CD4-positive, alpha-beta T cell treated with Interleukin-15 for 4 hours (primary cell): ENCODE results near the gene ACSS2.

Source experiments
- DNase-seq: peaks from one replicate; pipeline ENCODE4 v3.0.0-alpha.2; 2020; ENCODE audit warnings: low spot score

Gene ACSS2

DNA sequence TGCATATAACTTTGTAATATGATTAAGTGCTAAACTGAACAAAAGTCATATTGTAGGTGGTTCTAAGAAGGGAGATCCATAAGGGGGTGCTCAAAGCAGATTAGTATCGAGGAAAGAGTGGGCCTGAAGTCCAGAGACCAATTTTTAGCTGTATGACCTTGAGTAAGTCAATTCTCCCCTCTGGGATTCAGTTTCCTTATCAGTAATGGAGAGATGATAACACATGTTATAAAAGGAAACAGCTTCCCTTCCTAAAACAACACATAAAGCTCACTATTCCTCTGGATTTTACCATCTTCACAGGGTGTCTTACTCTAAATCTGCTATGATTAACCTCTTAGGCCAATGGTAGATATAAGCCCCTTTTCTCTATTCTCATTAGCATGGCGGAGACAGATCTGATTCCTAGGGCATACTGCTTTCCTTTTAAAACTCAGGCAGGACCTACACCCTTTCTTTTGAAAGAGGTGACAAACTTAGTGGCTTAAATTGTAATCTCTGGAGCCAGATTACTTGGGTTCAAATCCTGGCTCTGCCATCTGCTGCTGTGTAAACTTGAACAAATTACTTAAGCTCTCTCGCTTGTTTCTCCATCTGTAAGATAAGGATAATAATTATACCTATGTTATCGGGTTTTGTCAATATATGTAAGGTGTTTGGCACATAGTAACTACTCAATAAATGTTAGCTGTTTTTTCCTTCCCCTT is 39.5 kb downstream of the ACSS2 start:
- DNase-seq, result no peak

DNA sequence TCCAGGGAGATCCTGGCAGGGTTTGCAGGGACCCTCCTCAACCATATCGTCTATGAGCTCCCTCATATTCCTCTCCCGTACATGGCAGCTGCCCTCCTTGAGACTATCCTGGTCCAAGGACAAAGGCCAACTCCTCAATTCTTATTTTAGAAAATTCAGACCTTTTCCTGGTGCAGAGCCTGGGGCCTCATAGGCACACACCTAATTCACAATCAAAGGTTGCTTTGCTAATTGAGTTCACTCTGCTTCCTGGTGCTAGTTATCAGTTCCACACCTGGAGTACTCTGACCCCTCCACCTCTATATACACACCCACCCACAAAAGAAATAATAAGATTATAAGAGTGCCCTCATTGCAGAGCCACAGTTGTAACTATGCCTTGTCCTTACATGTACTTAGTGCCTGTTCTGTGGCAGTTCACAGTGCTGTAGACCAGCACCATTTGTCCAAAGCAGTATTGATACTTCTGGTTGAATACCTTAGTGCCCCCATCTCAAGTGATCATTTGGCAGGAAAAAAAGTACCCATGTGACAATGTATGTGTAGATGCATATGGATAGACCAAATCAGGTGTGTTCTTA is 40.5 kb downstream of the ACSS2 start:
- no peak for DNase-seq

DNA sequence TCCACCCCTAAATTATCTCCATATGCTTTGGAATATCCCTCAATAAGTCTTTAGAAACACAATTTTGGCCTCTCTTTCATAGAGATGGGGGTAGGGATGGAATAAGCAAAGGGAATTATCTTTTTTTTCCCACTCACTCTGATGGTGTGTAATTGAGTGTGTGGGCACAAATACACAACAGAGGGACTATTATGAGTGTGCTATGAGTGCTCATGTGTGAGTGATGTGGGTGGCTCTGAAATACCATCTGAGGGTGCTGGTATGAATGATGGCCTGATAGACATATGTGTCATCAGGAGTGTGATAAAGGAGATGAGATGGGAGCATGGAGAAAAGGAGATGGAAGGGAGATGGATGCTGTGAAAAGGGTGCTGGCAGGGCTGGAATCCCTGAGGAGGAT is 43.6 kb downstream of the ACSS2 start:
- no peak for DNase-seq

DNA sequence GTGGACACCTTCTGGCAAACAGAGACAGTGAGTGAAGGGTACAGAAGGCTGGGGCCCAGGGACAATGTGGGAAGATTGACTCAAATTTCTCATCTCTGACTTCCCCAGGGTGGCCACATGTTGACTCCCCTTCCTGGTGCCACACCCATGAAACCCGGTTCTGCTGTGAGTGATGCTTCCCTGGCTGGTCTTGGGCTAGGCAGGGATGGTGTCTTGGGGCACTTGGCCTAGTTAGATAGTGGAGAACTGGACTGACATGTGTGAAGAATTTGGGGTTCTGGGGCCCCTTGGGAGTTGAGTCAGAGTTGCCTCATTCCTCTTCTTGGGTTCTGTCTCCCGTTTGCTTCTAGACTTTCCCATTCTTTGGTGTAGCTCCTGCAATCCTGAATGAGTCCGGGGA is 45.0 kb downstream of the ACSS2 start:
- no peak for DNase-seq

DNA sequence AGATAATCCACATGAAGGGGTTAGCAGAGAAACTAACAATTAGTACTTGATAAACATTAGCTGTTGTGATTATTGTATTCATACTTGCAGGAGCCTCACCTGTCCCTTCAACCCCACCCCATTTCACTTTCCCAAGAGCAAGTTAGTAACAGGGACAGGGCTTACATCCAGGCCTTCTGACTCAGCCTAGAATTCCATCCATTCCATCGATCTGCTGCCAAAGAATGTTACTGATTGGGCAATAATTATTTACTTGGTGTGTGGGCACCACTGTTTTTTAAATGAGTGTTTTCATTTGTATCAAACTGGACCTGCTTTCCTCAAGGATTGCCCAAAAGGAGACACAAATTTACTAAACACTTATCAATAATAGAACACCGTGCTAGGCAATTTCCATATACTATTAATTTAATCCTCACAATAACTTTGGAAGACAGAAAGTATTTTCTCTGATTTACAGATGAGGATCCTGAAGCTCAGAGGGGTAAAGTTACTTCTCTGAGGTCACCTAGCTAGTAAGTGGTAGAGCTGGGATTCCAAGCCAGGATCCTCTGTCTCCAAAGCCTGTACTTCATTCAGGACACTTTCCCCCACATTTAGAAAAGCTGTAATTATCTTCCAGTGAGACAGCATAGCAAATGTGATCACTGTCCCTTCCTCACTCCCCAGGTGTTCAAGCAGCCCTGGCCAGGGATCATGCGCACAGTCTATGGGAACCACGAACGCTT is 46.4 kb downstream of the ACSS2 start:
- DNase-seq, result no peak

DNA sequence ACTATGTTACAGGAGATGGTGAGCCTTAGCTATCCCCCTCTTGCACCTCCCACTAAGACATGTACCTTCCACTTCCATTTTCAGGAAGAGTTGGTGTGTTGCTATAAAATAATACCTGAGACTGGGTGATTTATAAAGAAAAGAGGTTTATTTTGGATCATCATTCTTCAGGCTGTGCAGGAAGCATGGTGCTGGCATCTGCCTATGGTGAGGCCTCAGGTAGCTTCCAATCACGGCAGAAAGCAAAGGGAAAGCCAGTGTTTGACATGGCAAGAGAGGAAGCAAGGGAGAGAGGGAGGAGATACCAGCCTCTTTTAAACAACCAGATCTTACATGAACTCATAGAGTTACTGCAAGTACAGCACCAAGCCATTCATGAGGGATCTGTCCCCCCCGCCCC is 47.0 kb downstream of the ACSS2 start:
- DNase-seq, result no peak

DNA sequence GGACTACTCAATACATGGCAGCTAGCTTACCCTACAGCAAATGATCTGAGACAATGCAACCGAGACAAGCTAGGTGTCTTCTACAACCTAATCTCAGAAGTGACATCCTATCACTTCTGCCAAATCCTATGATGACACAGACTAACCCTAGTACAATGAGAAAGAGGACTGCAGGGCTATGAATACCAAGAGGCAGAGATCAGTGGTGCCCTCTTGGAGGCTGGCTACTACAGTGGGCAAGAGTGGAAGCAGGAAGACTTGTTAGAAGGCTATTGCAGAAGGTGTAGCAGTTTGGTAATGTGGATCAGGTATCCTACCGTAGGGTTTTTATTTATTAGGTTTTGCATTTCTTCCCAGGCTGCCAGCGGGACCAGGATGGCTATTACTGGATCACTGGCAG is 48.9 kb downstream of the ACSS2 start:
- DNase-seq, result no peak

DNA sequence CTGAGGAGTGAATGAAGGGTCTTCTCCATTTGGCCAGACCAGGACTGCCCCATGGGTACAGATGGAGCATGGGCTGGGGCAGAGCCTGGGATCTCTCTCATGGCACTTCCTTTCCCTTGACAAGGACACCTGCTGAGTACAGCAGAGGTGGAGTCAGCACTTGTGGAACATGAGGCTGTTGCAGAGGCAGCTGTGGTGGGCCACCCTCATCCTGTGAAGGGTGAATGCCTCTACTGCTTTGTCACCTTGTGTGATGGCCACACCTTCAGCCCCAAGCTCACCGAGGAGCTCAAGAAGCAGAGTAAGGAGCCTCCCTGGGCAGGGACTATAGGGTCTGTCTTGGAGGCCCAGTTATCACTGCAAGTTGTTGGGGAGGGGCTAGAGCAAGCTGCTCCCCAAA is 49.6 kb downstream of the ACSS2 start:
- DNase-seq, result no peak

DNA sequence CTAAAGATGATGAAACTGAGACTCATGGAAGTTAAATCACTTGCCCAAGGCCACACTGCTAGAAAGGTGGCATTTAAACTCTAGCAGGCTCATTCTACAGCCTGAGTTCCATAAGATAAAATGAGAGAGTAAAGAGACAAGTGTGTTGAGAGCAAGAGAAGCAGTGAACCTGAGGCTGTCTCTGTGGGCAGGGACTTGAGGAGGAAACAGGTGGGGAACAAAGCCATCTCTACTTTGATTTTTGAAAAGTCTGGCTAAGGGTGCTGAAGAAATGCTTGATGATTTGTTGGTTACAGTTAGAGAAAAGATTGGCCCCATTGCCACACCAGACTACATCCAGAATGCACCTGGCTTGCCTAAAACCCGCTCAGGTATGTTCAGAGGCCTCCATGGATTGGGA is 50.2 kb downstream of the ACSS2 start:
- no peak for DNase-seq

DNA sequence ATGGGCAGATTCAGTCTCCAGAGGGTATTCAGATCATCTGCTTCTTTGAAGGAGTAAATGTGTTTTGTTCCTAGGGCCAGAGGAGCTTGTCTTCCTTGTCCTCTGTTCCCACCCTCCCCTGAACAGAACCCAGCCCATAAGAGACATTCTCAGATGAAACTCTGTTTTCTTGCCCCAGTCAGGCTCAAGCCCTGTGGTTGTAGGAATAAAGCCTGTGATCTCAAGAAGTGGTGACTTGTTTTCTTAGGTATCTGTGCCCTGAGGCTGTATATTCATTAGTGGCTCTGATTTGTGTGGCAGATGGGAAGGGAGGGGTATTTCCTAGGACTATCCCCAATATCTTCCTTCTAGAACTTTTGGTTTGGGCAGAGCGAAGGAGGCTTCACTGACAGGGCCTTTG is 51.3 kb downstream of the ACSS2 start:
- no peak for DNase-seq

DNA sequence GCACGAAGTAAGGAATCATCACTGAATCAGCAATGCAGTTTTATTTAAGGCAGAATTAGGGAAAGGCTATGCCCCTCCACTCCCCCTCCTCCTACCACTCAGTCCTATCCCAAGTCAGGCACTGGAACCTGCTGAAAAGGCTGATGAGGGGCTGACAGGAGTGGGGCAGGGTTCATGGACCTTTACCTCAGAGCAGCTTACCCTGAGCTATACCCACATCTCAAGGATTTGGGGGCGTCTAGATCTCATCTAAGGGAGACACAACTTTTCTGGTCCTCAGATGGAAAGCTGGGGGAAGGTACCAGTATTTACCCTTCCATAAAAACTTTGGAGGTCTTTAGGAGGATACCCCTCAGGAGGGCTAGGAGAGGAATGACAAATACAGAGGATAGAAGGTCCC is 52.0 kb downstream of the ACSS2 start:
- DNase-seq, result no peak

DNA sequence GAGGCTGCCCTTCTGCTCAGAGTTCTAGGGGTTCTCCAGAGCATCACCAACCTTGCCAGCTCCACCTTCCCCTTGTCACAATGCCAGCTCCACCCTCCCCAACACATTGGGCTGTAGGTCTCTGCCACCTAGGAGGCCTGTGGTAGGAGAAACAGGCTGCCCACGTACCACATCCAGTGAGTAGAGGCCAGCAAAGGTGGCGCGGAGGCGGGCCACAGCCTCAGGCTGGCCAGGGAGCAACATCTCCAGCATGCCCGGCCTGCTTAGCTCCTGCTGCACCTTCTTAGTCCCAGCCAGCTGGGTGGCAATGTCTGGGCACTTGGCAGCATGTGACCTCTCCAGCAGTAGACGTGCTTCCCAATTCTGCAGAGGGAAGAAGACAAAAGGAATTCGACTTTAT is 55.4 kb downstream of the ACSS2 start:
- no peak for DNase-seq

DNA sequence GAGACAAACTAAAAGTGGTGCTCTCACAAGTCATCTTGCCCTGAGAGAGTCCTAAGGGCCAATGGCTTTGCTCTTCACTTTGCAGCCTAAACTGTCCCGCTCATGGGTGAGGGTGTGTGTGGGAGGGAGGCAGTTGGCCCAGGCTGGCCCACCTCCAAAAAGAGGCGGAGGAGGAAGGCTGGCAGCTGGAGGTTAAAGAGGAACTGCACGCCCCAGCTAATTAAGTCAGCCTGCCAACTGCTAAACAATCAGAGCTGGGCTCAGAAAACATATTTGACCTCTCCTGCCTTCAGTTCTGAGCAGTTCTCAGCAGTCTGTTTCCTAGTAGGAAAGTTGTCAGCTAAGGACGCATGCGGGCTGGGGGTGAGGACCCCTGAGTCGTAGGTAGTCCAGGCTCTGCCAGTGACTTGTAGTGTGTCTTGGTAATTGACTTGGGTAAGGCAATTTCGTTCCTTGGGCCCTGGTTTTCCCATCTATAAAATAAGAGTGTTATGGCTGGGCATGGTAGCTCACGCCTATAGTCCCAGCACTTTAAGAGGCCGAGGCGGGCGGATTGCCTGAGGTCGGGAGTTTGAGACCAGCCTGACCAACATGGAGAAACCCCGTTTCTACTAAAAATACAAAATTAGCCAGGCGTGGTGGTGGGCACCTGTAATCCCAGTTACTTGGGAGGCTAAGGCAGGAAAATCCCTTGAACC is 62.2 kb downstream of the ACSS2 start:
- DNase-seq, result no peak

DNA sequence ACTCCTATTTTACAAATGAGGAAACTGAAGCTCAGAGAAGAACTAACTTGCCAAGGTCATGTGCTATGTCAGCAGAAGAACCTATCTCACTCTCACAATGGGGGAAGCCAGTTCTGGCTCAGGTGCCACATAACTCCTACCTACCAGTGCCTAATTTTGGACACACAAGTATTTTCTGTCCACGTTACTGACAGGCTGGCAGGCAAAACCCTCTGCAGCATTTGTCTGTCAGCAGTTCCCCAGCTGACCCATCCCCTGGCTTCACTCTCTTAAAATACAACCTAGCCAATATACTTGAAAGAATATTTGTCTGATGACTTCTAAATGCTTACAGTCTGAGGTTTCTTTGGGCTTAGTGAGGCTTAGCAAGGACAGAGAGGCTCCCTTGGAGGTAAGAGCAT is 63.7 kb downstream of the ACSS2 start:
- DNase-seq, result no peak

DNA sequence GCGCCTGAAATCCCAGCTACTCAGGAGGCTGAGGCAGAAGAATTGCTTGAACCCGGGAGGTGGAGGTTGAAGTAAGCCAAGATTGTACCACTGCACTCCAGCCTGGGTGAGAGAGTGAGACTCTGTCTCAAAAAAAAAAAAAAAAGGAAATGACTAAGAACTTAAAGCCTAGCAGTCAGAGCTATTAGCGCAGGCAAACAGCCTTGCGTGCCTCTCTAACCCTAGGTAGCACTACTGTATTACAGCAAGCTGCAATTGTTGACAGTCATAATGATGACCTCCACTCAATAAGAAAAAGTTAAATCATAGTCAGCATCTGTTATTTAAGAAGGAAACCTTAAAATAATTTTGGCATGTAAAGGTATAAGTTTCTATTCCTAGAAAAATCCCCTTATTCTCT is 64.8 kb downstream of the ACSS2 start:
- no peak for DNase-seq

DNA sequence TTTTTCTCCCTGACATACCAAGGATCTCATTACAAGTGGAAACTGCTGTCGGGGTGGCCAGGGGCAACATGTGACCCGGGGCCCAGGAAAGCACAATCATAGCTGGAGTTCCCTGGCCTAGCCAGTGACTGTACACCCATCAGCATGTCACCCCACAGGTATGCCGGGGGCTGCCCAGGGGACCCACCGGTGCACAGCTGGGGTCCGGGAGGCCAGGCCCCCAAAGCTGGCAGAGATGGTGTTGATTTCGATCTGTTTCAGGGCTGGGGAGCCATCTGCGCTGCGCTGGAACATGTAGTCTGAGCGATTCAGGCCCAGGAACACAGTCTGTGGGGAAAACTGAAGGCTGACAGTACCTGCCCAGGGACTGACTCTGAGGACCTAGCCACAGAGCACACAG is 65.9 kb downstream of the ACSS2 start:
- no peak for DNase-seq

DNA sequence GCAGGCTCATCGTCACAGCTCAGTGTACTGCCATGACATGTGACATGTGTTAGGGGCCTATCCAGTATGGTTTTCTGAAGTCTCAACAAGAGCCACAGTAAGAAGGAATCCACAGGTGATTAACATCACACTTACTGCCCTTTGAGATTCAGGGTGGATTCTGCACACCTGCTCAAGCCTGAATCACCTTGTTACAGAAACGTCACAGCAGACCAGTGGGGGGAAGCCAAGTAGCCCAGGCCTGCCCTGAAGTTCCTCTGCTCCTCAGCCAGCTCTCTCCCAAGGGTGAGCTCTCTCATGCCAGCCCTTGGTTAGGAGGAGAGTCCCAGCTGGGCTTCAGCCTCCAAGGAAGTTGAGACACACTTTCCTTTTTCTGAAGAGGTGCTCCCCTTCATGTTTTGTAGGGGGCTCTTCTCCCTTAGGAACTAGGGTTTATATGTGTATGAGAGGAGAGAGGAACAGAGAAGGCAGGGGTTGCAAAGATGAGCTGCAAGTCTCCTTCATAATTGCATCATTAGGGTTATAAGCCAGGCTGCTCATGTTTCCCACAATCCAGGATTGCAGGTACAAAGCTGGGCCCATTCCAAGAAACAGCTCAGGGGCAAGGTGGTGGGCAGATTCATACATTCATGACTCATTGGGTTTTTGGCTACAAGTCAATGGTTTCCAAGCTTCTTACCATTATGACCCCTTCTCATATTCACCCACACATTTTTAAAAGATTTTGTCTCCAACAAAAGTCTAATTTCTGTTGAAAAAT is 67.6 kb downstream of the ACSS2 start:
- DNase-seq, result no peak

DNA sequence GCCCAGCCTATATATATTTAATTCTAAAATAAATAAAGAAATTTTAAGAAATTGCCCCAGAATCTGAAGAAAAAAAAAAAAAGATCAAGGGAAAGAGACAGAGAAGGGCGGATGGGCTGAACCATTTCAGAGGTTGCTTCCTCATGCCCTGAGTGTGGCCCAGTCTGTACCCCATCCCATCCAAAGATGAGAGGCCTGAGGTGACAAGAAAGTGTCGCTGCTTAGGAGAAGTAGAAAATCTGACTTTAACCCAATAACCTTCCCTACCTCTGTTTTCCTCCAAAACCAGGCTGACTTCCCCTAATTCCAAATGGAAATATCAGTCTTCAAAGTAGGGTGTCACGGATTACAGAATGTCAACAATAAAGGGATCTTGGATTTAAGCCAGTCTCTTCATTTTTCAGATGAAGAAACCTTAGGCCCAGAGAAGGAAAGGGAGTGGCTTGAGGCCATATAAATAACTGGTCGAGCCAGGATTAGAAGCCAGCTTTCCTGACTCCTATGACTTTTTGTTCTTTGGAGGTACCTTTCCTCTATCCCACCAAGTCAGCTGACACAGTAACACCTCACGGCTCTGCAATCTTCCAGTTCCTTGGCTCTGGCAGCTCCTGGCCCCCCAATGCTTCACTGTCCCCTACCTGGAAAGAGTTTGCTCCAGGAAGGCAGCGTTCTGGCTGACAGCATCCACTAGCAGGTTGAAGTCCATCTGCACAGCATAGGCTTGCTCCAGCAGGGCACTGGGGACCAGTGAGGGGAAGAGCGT is 69.1 kb downstream of the ACSS2 start:
- no peak for DNase-seq

DNA sequence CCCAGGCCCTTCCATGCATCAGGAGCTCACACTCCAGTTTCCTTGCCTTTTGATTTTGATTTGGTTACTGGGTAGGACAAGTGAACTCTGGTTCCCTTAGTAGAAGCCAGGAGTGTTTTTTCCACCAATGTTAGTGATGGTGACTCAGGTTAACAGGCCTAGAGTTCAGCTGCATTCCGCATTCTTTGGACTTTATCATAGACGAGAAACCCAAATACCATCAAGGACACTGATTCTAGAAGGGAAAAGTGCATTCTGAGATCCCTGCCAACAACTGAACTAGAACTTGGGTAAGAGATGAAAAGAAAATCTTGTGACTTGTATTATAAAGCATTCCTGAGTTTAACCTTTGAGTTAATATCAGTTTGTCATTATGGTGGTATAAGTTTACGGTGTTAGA is 70.2 kb downstream of the ACSS2 start:
- DNase-seq, result no peak

DNA sequence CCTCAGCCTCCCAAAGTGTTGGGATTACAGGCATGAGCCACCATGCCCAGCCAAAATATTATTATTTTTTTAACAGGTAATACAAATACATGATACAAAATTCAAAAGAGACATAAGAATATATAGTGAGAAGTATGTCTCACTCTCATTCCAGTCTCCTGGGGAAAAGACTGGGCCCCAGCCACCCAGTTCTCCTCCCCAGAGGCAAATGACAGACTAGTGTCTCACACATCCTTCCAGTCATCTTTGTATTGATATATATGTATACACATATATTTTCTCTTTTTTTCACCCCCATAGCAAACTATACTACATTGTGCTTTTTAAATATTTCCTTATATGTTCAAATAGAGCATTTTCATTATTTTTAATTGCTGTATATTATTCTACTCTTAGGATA is 70.9 kb downstream of the ACSS2 start:
- no peak for DNase-seq

DNA sequence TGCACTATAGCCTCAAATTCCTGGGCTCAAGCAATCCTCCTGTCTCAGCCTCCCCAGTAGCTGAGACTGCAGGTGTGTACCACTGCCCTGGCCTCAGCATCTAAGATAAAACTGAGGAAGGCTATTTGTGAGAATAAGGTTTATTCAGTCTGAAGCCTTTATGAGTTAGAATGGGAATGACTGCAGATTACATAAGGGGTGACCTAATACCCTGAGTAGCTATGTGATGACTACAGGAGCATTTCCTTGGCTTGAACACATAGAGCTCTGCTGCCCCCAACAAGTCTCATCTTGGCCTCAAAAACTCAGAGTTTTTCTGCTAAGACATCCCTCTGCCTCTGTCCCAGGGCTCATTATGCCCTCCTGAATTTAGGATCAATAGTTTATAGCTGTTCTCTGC is 71.6 kb downstream of the ACSS2 start:
- DNase-seq, result no peak

DNA sequence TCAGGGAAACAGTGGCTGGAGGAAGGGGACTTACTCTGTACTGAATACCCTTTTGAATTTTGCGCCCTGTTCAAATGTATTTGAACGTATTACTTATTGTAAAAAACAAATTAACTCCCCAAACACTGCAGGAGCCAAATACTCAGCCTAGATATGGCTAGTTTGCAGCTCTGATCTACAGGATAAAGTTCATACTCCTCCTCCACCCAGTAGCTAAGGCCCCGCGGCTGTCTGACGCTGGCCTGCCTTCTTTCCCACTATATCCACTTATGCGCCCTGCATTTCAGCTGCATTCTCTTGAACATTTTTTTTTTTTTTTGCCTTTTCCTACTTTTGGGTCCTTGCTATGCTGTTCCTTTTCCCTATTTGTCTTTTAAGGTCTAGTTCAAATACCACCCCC is 72.7 kb downstream of the ACSS2 start:
- no peak for DNase-seq
